Measurements from ENCODE around the gene PLPP2. TPM values are rescaled to one million over a fixed set of nuclear protein-coding genes. Genes with fewer than 3 reads are reported as not detected.

The PLPP2 gene
- polyA plus RNA-seq, 3 donors = 2.8 to 4.7 (median 3.0) TPM

- no peak for DNase-seq (ENCODE audit: extremely low read depth in 1 of 11, low read depth in 9 of 11, low spot score in 4 of 11)
Observed at GRCh38 chr19:296476-297225, 5.4 kb upstream of the PLPP2 start.

- no peak for DNase-seq (ENCODE audit: extremely low read depth in 1 of 11, low read depth in 9 of 11, low spot score in 4 of 11)
Observed at GRCh38 chr19:295687-296370, 4.6 kb upstream of the PLPP2 start.

GRCh38 chr19:294946-295686 is 3.9 kb upstream of the PLPP2 start:
- no peak for DNase-seq (ENCODE audit: extremely low read depth in 1 of 11, low read depth in 9 of 11, low spot score in 4 of 11)

- no peak for DNase-seq (ENCODE audit: extremely low read depth in 1 of 11, low read depth in 9 of 11, low spot score in 4 of 11)
Observed at GRCh38 chr19:294341-294945, 3.2 kb upstream of the PLPP2 start.

GRCh38 chr19:293436-294110 is 2.4 kb upstream of the PLPP2 start:
- no peak for DNase-seq (ENCODE audit: extremely low read depth in 1 of 11, low read depth in 9 of 11, low spot score in 4 of 11)

- no peak for DNase-seq (ENCODE audit: extremely low read depth in 1 of 11, low read depth in 9 of 11, low spot score in 4 of 11)
Observed at GRCh38 chr19:292951-293350, 1.7 kb upstream of the PLPP2 start.

- no peak for DNase-seq (ENCODE audit: extremely low read depth in 1 of 11, low read depth in 9 of 11, low spot score in 4 of 11)
Observed at GRCh38 chr19:292281-292884, 1.2 kb upstream of the PLPP2 start.

GRCh38 chr19:291561-292280 is 518 bp upstream of the PLPP2 start:
- no peak for DNase-seq (ENCODE audit: extremely low read depth in 1 of 11, low read depth in 9 of 11, low spot score in 4 of 11)

GRCh38 chr19:290372-291005 is 714 bp downstream of the PLPP2 start:
- no peak for DNase-seq (ENCODE audit: extremely low read depth in 1 of 11, low read depth in 9 of 11, low spot score in 4 of 11)

GRCh38 chr19:289651-290371 is 1.4 kb downstream of the PLPP2 start:
- no peak for DNase-seq (ENCODE audit: extremely low read depth in 1 of 11, low read depth in 9 of 11, low spot score in 4 of 11)

- DNase-seq (ENCODE audit: extremely low read depth in 1 of 11, low read depth in 9 of 11, low spot score in 4 of 11) = no peak
Observed at GRCh38 chr19:288911-289310, 2.3 kb downstream of the PLPP2 start.

GRCh38 chr19:287381-287871 is 3.8 kb downstream of the PLPP2 start:
- DNase-seq (ENCODE audit: extremely low read depth in 1 of 11, low read depth in 9 of 11, low spot score in 4 of 11) = no peak

- DNase-seq (ENCODE audit: extremely low read depth in 1 of 11, low read depth in 9 of 11, low spot score in 4 of 11) = no peak
Observed at GRCh38 chr19:283395-283794, 7.8 kb downstream of the PLPP2 start.

GRCh38 chr19:282501-282900 is 8.7 kb downstream of the PLPP2 start:
- DNase-seq (ENCODE audit: extremely low read depth in 1 of 11, low read depth in 9 of 11, low spot score in 4 of 11) = no peak

- DNase-seq (ENCODE audit: extremely low read depth in 1 of 11, low read depth in 9 of 11, low spot score in 4 of 11) = no peak
Observed at GRCh38 chr19:281992-282391, 9.2 kb downstream of the PLPP2 start.

GRCh38 chr19:281156-281853 is 9.9 kb downstream of the PLPP2 start:
- DNase-seq (ENCODE audit: extremely low read depth in 1 of 11, low read depth in 9 of 11, low spot score in 4 of 11) = no peak

Measured in renal cortex interstitium (tissue), 11 donors.